GM12801 (cell line): Measurements from ENCODE around the gene MYL11.

ENCODE experiments used
- CTCF ChIP-seq: IDR thresholded peaks from one replicate; pipeline ENCODE4 v1.5.1; 2011; ENCODE audit warnings: control low read depth; ENCODE audit not compliant: insufficient read length; ENCODE audit errors: extremely low read depth

The MYL11 gene

GRCh38 chr16:30372038-30372712 lies 2.4 kb upstream of the MYL11 start:
- no peak for TF ChIP-seq CTCF

GRCh38 chr16:30372725-30373124 lies 1.9 kb upstream of the MYL11 start:
- TF ChIP-seq CTCF, result no peak

- no peak for TF ChIP-seq CTCF
Observed at GRCh38 chr16:30375864-30376263, 1.3 kb downstream of the MYL11 start.

GRCh38 chr16:30376461-30376902 lies 1.9 kb downstream of the MYL11 start:
- TF ChIP-seq CTCF, result no peak

- no peak for TF ChIP-seq CTCF
Observed at GRCh38 chr16:30377050-30377811, 2.6 kb downstream of the MYL11 start.

GRCh38 chr16:30377812-30378235 lies 3.2 kb downstream of the MYL11 start:
- no peak for TF ChIP-seq CTCF

- no peak for TF ChIP-seq CTCF
Observed at GRCh38 chr16:30378236-30379157, 3.9 kb downstream of the MYL11 start.
